OCI-LY7 (cell line): Measurements from ENCODE around the gene COPS9.

ENCODE experiments used
- CTCF ChIP-seq: fragments of 200-600 bp; sonication (generic); conservative IDR thresholded peaks from 2 replicates; pipeline ENCODE4 v1.5.1; 2014; ENCODE audit warnings: mild to moderate bottlenecking, antibody characterized with exemption, low read length, moderate library complexity, mixed read lengths
- EZH2phosphoT487 ChIP-seq: fragments of 200-600 bp; sonication (generic); IDR thresholded peaks from 2 replicates; pipeline ENCODE4 v1.6.1; 2018; ENCODE audit warnings: low read depth, borderline replicate concordance, mild to moderate bottlenecking, mixed run types, antibody characterized with exemption, low read length, moderate library complexity, mixed read lengths

- no peak for TF ChIP-seq CTCF
- no peak for TF ChIP-seq EZH2phosphoT487
Observed at GRCh38 chr2:240179941-240180666, 44.0 kb upstream of the COPS9 start.
